HL-60 (cell line): Measurements from ENCODE around the gene VIPR2.

Experiments used
- POLR2AphosphoS5 ChIP-seq: IDR thresholded peaks from 2 replicates; pipeline ENCODE4 v1.6.1; 2012; ENCODE audit warnings: low read depth
- TF ChIP-seq, protein P1 (sequence below): IDR thresholded peaks from one replicate; pipeline ENCODE4 v1.5.1; 2011; ENCODE audit warnings: low read length, control low read depth, inconsistent platforms; ENCODE audit not compliant: insufficient read depth

DNA sequence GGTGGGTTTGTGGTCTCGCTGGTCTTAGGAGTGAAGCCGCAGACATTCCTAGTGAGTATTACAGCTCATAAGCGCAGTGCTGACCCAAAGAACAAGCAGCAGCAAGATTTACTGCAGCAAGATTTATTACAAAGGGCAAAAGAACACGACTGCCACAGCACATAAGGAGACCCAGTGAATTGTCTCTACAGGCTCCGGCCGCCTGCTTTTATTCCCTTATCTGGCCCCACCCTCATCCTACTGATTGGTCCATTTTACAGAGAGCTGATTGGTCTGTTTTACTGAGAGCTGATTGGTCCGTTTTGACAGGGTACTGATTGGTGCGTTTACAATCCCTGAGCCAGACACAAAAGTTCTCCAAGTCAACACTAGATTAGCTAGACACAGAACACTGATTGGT lies 82.1 kb downstream of the VIPR2 start:
- TF ChIP-seq, protein P1, sequence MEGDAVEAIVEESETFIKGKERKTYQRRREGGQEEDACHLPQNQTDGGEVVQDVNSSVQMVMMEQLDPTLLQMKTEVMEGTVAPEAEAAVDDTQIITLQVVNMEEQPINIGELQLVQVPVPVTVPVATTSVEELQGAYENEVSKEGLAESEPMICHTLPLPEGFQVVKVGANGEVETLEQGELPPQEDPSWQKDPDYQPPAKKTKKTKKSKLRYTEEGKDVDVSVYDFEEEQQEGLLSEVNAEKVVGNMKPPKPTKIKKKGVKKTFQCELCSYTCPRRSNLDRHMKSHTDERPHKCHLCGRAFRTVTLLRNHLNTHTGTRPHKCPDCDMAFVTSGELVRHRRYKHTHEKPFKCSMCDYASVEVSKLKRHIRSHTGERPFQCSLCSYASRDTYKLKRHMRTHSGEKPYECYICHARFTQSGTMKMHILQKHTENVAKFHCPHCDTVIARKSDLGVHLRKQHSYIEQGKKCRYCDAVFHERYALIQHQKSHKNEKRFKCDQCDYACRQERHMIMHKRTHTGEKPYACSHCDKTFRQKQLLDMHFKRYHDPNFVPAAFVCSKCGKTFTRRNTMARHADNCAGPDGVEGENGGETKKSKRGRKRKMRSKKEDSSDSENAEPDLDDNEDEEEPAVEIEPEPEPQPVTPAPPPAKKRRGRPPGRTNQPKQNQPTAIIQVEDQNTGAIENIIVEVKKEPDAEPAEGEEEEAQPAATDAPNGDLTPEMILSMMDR: no peak
- no peak for TF ChIP-seq POLR2AphosphoS5
